HG02884 (cell line): ENCODE results near the gene DOK6.

Experiments used
- ATAC-seq: cut with Tn5 transposase; IDR thresholded peaks from one replicate; pipeline ENCODE4 v1.9.1; 2021; ENCODE audit warnings: mild to moderate bottlenecking, moderate library complexity; ENCODE audit not compliant: unreplicated experiment

DOK6 gene

GRCh38 chr18:69680123-69680522 is 279.4 kb downstream of the DOK6 start:
- no peak for ATAC-seq

GRCh38 chr18:69683176-69683575 is 282.5 kb downstream of the DOK6 start:
- ATAC-seq: no peak

- no peak for ATAC-seq
Observed at GRCh38 chr18:69684789-69685188, 284.1 kb downstream of the DOK6 start.

GRCh38 chr18:69686861-69687260 is 286.2 kb downstream of the DOK6 start:
- ATAC-seq: no peak

GRCh38 chr18:69689121-69689759 is 288.6 kb downstream of the DOK6 start:
- no peak for ATAC-seq

GRCh38 chr18:69691008-69691760 is 290.5 kb downstream of the DOK6 start:
- ATAC-seq: no peak

GRCh38 chr18:69697069-69697468 is 296.4 kb downstream of the DOK6 start:
- ATAC-seq: no peak

GRCh38 chr18:69697689-69698088 is 297.0 kb downstream of the DOK6 start:
- ATAC-seq: no peak

GRCh38 chr18:69701305-69701704 is 300.6 kb downstream of the DOK6 start:
- no peak for ATAC-seq

GRCh38 chr18:69703461-69703860 is 302.8 kb downstream of the DOK6 start:
- ATAC-seq: no peak

- ATAC-seq: no peak
Observed at GRCh38 chr18:69705987-69706386, 305.3 kb downstream of the DOK6 start.

GRCh38 chr18:69708844-69709243 is 308.2 kb downstream of the DOK6 start:
- no peak for ATAC-seq

- no peak for ATAC-seq
Observed at GRCh38 chr18:69715191-69715795, 314.6 kb downstream of the DOK6 start.

GRCh38 chr18:69717586-69717985 is 316.9 kb downstream of the DOK6 start:
- no peak for ATAC-seq

- no peak for ATAC-seq
Observed at GRCh38 chr18:69718912-69719547, 318.3 kb downstream of the DOK6 start.

GRCh38 chr18:69720422-69720821 is 319.7 kb downstream of the DOK6 start:
- no peak for ATAC-seq

- ATAC-seq: no peak
Observed at GRCh38 chr18:69723434-69723833, 322.7 kb downstream of the DOK6 start.

- ATAC-seq: no peak
Observed at GRCh38 chr18:69725009-69725408, 324.3 kb downstream of the DOK6 start.

- no peak for ATAC-seq
Observed at GRCh38 chr18:69725855-69726508, 325.3 kb downstream of the DOK6 start.

- ATAC-seq: no peak
Observed at GRCh38 chr18:69727912-69728572, 327.4 kb downstream of the DOK6 start.

- ATAC-seq: no peak
Observed at GRCh38 chr18:69730664-69731063, 330.0 kb downstream of the DOK6 start.
